M059J (cell line): ENCODE measurements around the gene STAU1. TPM values are rescaled to one million over a fixed set of nuclear protein-coding genes. Genes with fewer than 3 reads are reported as not detected.
A peak's percentile ranks its signal among the peaks of the same experiment; 100 is the strongest.
"Not testable (repeated sequence)": the region's sequence is repeated elsewhere in the genome, so short reads cannot be mapped to it uniquely, and the experiment has no call there.

Source experiments
- DNase-seq: peaks from one replicate; pipeline ENCODE4 v3.0.0-alpha.2; 2012; ENCODE audit warnings: low read depth
- total RNA-seq: library from RNA; depleted of rRNA; stranded (reverse); fragments of >200 nt; shearing (Covaris generic); gene quantifications from 2 replicates; pipeline ENCODE4 v1.2.3, GENCODE V29; 2014; rRNA removed

STAU1 gene, protein sequence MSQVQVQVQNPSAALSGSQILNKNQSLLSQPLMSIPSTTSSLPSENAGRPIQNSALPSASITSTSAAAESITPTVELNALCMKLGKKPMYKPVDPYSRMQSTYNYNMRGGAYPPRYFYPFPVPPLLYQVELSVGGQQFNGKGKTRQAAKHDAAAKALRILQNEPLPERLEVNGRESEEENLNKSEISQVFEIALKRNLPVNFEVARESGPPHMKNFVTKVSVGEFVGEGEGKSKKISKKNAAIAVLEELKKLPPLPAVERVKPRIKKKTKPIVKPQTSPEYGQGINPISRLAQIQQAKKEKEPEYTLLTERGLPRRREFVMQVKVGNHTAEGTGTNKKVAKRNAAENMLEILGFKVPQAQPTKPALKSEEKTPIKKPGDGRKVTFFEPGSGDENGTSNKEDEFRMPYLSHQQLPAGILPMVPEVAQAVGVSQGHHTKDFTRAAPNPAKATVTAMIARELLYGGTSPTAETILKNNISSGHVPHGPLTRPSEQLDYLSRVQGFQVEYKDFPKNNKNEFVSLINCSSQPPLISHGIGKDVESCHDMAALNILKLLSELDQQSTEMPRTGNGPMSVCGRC
- 81.4 and 125 TPM in 2 replicates for total RNA-seq

DNA sequence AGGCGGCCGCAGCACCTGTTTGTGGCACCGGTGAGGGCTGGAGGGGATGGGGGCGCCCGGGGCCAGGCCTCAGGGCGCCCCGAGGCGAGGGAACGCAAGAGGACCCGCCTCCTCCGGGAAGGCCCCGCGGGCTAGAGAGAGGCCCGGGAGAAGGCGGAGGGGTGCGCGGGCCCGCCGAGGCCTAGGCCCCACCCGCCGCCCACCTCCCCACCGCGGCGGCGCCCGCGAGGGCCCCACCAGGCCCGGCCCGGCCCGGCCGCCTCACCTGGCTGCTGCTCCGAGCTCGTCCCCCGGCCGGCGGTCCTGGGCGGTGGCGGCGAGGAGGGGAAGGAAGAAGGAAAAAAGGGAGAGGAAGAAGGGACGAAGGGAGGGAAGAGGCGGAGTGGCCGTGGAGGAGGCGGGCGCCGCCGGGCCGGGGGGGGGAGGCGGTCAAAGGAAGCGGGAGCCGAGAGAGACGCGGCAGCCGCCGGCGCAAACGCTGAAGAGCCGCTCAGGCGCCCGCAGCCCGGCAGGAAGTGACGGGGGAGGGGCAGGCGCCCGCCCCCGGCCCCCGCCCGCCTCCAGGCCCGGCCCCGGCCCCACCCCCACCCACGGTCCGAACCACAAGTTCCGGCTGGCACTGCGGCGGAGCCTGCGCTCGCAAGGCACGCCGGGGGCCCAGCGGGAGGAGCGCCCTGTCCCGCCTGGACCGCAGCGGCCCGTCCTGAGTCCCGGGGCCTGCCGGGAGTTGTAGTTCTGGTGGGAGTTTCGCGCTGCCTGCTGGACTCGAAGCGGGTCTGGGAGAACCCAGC is at the start of gene STAU1:
Gene STAU1, minus strand, starts transcription at position 484 of the 791 bp plus-strand sequence. CDS start 22,133 bp downstream, outside the sequence.
- peak; percentile 98 for DNase-seq

GRCh38 chr20:49237531-49237930 is 49.4 kb upstream of the STAU1 start:
- DNase-seq: no peak

DNA sequence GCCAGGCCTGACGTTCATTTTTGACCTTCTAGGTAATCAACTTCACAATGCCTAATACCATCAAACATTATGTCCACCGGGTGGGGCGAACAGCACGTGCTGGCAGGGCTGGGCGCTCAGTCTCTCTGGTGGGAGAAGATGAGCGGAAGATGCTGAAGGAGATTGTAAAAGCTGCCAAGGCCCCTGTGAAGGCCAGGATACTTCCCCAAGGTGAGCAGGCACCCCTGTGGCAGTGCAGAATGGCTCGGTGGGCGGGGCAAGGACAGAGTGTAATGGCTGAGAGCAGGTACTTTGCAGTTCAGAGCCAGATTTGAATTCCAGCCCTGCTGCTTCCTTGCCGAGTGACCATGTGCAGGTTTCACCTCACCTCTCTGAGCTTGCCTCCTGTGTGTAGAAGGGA is 48.2 kb upstream of the STAU1 start:
- DNase-seq: no peak

DNA sequence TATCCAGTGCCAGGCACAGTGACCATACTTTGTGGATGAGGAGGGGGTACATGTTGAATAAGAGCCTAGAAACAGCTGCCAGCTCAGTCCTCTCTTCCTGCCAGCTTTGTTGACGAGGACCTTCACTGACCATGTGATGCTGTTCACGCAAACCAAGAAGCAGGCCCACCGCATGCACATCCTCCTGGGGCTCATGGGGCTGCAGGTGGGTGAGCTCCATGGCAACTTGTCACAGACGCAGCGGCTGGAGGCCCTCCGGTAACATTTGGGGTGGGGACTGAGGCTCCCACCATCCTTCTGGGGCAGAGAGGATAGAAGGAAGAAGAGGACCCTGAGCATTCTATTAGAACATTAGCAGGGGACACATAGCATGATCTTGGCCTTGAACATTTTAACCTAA is 46.7 kb upstream of the STAU1 start:
- DNase-seq: no peak

GRCh38 chr20:49233226-49233625 is 45.1 kb upstream of the STAU1 start:
- no peak for DNase-seq

- no peak for DNase-seq
Measured at GRCh38 chr20:49231471-49231870, 43.3 kb upstream of the STAU1 start.

DNA sequence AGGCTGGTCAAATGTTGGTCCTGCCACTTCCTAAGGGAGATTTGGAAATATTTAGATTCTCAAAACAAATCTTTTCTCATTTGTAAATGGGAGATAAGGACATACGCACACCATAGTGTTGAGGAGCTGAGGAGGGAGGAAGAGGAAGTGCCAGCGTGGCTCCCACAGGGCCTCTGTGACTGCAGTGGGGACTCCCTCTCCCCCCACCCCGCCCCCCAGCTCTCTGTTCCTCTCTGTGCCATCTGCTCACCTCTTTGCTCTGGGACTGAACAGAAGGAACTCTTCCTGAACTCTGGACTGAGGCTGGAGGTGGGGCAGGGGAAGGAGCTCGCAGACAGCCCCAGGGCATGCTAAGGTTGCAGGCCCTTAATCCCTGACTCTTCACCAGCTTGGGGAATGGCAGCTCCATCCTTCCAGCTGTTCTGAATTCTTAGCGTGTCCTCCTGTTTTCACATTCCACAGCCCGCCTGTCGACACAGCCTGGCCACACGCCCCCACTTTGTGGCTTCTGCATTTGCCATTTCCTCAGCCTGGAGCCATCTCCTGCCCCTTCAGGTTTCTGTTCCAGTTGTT is 42.5 kb upstream of the STAU1 start:
- peak; percentile 56 for DNase-seq

- no peak for DNase-seq
Measured at GRCh38 chr20:49230021-49230420, 41.9 kb upstream of the STAU1 start.

DNA sequence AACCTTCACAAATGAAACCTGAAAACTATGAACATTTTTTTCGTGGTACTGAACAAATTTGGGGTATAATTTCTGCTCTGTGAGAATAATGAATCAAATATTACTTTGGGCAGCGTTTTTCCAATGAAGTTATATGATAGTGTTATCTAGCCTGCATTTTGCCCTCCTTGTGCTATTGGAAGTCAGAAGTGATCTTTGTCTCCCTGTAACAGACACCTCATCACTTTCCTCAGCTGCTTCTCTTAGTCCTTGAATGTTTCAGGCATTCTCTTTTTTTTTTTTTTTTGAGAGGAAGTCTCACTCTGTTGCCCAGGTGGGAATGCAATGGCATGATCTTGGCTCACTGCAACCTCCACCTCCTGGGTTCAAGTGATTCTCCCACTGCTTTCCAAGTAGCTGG is 41.2 kb upstream of the STAU1 start:
- DNase-seq: no peak

DNA sequence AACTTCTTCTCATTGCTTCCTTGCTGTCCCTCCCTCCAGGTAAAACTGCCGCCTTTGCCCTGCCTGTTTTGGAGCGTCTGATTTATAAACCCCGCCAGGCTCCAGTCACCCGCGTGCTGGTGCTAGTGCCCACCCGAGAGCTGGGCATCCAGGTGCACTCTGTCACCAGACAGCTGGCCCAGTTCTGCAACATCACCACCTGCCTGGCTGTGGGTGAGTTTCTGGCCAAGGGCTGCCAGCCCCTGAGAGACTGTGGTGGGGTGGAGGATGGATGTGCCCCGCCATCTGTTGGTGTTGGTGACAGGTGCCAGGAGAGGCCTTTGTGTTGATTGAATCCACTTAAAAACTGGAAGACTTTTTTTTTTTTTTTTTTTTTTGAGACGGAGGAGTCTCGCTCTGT is 40.5 kb upstream of the STAU1 start:
- DNase-seq: no peak

GRCh38 chr20:49225896-49226295 is 37.8 kb upstream of the STAU1 start:
- no peak for DNase-seq

DNA sequence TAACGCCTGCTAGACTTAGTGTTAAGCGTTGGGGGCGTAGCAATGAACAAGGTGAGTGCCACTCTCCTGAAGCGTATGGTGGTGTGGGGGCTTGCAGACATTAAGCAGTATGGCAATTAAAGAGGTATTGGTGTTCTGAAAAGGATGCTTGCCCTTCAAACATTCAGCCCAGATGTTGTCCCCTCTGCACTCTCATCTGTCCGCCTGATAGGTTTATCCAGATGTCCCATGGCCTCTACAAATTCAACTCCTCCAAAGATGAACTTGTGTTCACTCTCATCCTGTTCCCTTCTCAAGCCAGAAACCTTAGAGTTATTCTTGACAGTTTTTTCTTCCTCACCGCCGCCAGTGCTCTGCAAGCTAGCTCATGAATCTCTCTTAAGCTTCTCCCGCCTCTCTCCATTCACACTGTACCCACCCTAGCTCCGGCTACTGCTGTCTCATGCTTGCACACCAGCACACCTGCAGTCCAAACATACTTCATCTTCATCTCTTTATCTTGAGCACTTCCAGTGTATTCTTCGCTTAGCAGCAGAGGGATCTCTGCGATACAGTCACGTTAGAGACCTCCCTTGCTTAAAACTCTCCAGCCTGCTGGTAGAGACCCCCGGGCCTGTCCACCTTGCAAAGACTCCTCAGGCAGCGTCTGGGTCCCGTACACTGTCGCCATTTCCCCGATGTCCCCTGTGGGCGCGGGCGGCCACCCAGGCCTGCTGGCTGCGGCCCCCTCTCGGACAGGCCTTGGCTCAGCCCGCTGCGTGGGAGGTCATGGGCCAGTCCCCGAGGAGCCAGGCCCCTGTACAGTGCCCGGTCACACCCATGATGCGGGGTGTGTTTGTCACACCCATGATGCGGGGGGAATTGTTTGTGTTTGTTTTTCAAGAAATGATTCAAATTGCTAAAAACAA is 32.0 kb upstream of the STAU1 start:
- no peak for DNase-seq

DNA sequence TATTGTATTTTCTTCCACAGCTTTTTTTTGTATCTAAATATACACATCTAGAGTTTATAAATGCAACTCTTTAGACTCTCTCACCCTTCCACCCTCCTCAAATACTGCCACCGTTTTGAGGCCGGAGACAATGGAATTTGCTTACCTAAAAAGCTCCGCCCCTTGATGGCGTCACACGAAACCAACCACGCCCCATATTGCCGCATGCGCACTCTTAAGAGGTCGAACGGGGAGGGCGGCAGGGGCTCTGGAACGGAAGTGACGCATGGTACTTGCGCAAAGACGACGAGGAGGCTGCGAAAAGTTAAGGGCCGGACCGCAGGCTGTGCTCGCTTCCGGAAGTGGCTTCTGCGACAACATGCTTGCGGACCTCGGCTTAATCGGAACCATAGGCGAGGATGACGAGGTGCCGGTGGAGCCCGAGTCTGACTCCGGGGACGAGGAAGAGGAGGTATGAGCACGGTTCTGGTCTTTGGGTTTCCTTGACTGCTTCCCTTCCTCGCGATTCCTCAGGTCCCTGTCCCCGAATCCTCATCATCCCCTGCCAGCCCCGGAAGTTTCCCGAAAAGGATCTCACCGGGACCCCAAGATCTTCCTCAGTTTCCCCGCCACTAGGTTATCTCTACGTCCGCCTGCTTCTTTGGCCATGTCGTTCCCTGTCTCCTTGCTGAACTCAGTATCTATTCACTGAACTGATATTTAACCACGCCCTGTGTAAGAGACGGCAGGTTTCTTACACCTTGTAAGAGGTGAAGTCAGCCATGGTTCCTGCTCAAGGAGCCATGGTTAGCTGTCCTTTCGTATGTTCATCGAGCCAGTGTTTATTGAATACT is 31.2 kb upstream of the STAU1 start, which contains the start of gene DDX27:
Gene DDX27, plus strand, starts transcription at position 326 of the 833 bp plus-strand sequence. Its CDS starts 33 bp downstream, at position 359.
- peak; percentile 99 for DNase-seq

- DNase-seq: not testable (repeated sequence)
Measured at GRCh38 chr20:49218739-49219090, 30.6 kb upstream of the STAU1 start.

- DNase-seq: peak; percentile 94
Measured at GRCh38 chr20:49216991-49217578, 29.0 kb upstream of the STAU1 start.

DNA sequence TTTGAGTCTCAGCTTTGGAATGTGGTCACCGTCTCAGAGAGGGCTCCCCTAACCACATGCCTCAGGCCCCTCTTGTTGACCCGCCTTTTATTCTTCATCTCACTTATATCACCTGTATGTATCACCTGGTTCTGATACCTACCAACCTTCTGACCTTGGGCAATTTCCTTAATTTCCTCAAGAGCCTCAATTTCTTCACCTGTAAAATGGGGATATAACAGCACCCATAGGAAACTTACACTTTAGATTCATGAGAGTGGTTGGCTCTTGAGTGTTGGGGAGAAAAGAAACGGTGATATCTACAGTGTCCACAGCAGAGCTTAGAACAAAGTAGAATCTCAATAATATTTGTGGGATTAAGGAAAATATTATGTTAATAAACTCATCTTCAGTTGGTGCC is 27.1 kb upstream of the STAU1 start:
- no peak for DNase-seq

GRCh38 chr20:49214571-49214970 is 26.4 kb upstream of the STAU1 start:
- no peak for DNase-seq

DNA sequence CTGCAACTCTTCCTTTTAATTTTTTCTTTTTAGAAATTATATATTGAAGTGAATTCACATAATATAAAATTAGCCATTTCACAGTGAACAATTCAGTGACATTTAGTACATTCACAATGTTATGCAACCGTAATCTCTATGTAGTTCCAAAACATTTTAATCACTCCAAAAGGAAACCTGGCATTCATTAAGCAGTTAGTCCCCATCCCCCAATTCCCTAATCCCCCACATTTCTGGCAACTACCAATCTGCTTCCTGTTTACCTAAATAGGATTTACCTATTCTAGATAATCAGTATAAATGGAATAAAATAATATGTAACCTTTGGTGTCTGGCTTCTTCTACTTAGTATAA is 22.6 kb upstream of the STAU1 start:
- no peak for DNase-seq

- DNase-seq: peak; percentile 22
Measured at GRCh38 chr20:49210101-49210756, 22.1 kb upstream of the STAU1 start.
